AG09319 (cell line): ENCODE data around the gene SLC10A7.

Experiments used
- DNase-seq: peaks from one replicate; pipeline ENCODE4 v3.0.0-alpha.2; 2010; ENCODE audit warnings: low read depth; ENCODE audit errors: extremely low read depth
- CTCF ChIP-seq: IDR thresholded peaks from 2 replicates; pipeline ENCODE4 v1.5.1; 2011; ENCODE audit warnings: low read depth, mild to moderate bottlenecking, inconsistent platforms, low read length, moderate library complexity

SLC10A7 gene

GRCh38 chr4:146481246-146481645 lies 40.5 kb downstream of the SLC10A7 start:
- DNase-seq, result no peak
- TF ChIP-seq CTCF, result no peak

DNA sequence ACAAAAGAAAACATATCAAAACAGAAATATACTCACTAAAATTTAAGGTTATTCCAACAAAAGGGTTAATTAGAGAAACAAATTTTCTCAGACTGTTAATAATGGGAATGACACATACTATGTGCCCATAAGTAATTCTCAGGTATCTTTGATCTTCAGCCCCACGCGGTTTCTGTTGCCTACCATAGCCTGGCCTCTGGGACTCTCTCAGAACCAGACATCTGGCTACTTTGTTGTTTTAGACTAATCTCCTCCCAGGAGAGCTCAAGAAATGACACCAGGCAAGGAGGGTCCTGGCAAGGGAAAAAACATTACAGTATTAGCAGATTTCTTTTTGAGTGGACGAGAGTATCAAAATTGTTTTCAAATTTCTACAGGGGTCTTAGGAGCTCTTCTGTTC lies 43.7 kb downstream of the SLC10A7 start:
- TF ChIP-seq CTCF, result no peak

DNA sequence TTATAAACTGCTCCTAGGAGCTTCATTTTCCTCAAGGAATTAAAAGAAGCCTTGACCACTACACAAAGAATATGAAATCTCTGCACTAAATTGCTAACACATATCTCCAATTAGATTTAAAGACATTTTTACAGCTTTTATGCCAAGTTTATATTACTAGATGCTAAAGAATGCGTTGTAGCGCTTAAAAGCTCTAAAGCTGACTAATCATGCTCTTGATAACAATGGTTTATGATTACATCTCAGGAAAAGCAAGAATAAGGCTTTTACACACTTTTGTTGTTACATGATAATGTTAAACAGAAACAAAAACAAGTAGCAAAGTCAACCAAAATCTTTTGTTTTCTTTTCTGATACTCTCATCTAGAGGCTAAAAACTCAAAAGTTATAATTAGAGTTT lies 44.7 kb downstream of the SLC10A7 start:
- TF ChIP-seq CTCF, result no peak
- no peak for DNase-seq

More for the DNA sequence above, 43.7 kb downstream of the SLC10A7 start:
- no peak for DNase-seq

DNA sequence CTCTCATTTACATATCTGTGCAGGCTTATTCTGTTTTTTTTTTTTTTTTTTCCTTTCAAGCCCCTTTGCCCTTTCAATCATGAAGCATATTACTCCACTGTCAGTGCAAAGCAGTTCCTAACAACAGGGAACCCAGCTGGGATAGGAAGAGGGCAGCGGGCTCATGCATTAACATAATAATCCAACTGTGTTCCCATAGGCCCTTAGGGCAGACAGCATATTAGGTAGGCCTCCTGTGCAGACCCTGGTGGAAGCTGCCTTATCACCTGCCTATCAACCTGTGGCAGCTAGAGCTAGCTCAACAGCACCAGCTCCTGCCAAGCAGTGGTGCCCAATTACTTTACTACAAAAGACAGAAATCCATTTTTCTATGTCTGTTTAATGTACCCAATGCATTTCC lies 49.3 kb downstream of the SLC10A7 start:
- DNase-seq, result no peak

GRCh38 chr4:146470604-146471003 lies 51.1 kb downstream of the SLC10A7 start:
- DNase-seq, result no peak
- no peak for TF ChIP-seq CTCF

More for the DNA sequence above, 49.3 kb downstream of the SLC10A7 start:
- no peak for TF ChIP-seq CTCF

DNA sequence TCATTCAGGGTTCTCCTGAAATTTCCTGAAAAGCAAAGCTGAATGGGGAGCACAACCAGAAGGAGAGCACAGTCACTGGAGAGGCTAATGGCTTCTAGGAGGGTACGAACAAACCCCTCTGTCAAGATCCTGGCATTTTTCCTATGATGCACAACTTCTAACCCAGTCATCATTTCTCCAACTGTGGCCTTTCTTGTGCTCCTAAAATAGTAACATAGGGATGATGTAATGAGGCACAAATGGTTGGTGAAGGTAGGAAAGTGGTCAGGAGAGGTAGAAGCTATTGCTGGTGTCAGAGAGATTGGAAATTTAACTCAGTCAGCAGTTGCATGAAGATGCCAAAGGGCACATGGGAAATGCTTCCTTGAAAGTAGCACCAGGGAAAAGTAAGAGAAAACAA lies 52.7 kb downstream of the SLC10A7 start:
- TF ChIP-seq CTCF, result no peak
- DNase-seq, result no peak

DNA sequence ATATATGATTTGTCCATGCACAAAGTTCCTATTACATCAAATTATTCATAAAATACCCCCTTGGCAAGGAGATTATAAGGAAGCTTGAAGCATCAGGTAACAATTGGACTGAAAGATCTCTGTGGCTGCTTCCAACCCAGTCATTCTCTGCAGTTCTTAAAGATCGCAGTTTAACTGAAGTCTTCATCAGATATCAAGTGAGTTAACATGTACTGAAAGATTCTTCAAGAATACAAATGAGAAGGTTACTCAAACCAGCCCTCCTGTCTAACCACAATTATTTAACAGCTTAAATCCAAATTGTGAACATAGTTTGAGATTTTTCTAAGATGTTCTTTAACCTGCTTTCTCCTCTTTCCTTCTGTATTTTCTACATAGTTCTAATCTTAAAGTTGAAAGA lies 56.1 kb downstream of the SLC10A7 start:
- DNase-seq, result no peak
- TF ChIP-seq CTCF, result no peak
